Measurements from ENCODE around the gene CACNA1B. TPM values are rescaled to one million over a fixed set of nuclear protein-coding genes. Genes with fewer than 3 reads are reported as not detected.
A peak's percentile ranks its signal among the peaks of the same experiment; 100 is the strongest.

Gene CACNA1B
- total and polyA plus RNA-seq, 7 donors, result under 0.01 to 1.4 (median 0.55) TPM; not detected in 1

GRCh38 chr9:138051586-138052321 lies 174.2 kb downstream of the CACNA1B start:
- Histone ChIP-seq H3K9me3 (no peaks in the 10 kb centered on the region), H3K4me1 (no peaks in the 10 kb centered on the region), H3K4me3 (no peak overlapping the region), H3K36me3 (no peaks in the 10 kb centered on the region), H3K27ac (no peak overlapping the region), H3K27me3 (peaks cover 0 to 12% (median 0%) of the 10 kb centered on the region in 3 donors)
- peak; percentile 41 for DNase-seq
- WGBS, 2 donors, result 76 to 82% methylated on average over 15 of the region's 15 CpGs
- no peak for TF ChIP-seq CTCF (IDR thresholded peaks at IDR 0.05)
- TF ChIP-seq POLR2AphosphoS5 (IDR thresholded peaks at IDR 0.05), result no peak
- no peak for TF ChIP-seq POLR2A (IDR thresholded peaks at IDR 0.05)
- no peak for TF ChIP-seq EP300 (IDR thresholded peaks at IDR 0.05)
- intact Hi-C loops (cut with DNase I), result no loop called here

- Histone ChIP-seq H3K9me3 (no peaks in the 10 kb centered on the region), H3K4me1 (no peaks in the 10 kb centered on the region), H3K36me3 (no peaks in the 10 kb centered on the region), H3K4me3 (no peak overlapping the region), H3K27me3 (peaks cover 0 to 12% (median 0%) of the 10 kb centered on the region in 3 donors), H3K27ac (no peak overlapping the region)
- TF ChIP-seq EP300 (IDR thresholded peaks at IDR 0.05) (no peak), POLR2A (IDR thresholded peaks at IDR 0.05) (no peak), POLR2AphosphoS5 (IDR thresholded peaks at IDR 0.05) (no peak), CTCF (IDR thresholded peaks at IDR 0.05) (no peak)
- no peak for DNase-seq
- WGBS, 2 donors, result 90 to 92% methylated on average over 4 of the region's 4 CpGs
- intact Hi-C loops (cut with DNase I), result no loop called here
These were observed 174.7 kb downstream of the CACNA1B start for GRCh38 chr9:138052322-138052615.

GRCh38 chr9:138052635-138053320 lies 175.2 kb downstream of the CACNA1B start:
- intact Hi-C loops (cut with DNase I), result no loop called here
- Histone ChIP-seq H3K27me3 (peaks cover 0 to 12% (median 0%) of the 10 kb centered on the region in 3 donors), H3K36me3 (no peaks in the 10 kb centered on the region), H3K9me3 (no peaks in the 10 kb centered on the region), H3K4me3 (no peak overlapping the region), H3K4me1 (no peaks in the 10 kb centered on the region), H3K27ac (no peak overlapping the region)
- no peak for TF ChIP-seq EP300 (IDR thresholded peaks at IDR 0.05)
- no peak for TF ChIP-seq CTCF (IDR thresholded peaks at IDR 0.05)
- peak; percentile 38 for DNase-seq
- 73 to 80% methylated on average over 12 of the region's 12 CpGs for WGBS, 2 donors

- Histone ChIP-seq H3K9me3 (no peaks in the 10 kb centered on the region), H3K27me3 (peaks cover 0 to 12% (median 0%) of the 10 kb centered on the region in 3 donors), H3K4me1 (no peaks in the 10 kb centered on the region), H3K36me3 (no peaks in the 10 kb centered on the region), H3K4me3 (no peak overlapping the region), H3K27ac (no peak overlapping the region)
- intact Hi-C loops (cut with DNase I), result no loop called here
- TF ChIP-seq POLR2A (IDR thresholded peaks at IDR 0.05), result no peak
- no peak for DNase-seq
- 65 to 67% methylated on average over 7 of the region's 7 CpGs for WGBS, 2 donors
These were observed 175.8 kb downstream of the CACNA1B start for GRCh38 chr9:138053321-138053868.

- WGBS, 2 donors, result 54 to 59% methylated on average over 16 of the region's 16 CpGs
- TF ChIP-seq POLR2AphosphoS5 (IDR thresholded peaks at IDR 0.05) (no peak), CTCF (IDR thresholded peaks at IDR 0.05) (no peak), POLR2A (IDR thresholded peaks at IDR 0.05) (no peak), EP300 (IDR thresholded peaks at IDR 0.05) (no peak)
- intact Hi-C loops (cut with DNase I), result no loop called here
- Histone ChIP-seq H3K4me1 (no peaks in the 10 kb centered on the region), H3K27ac (no peak overlapping the region), H3K4me3 (no peak overlapping the region), H3K36me3 (no peaks in the 10 kb centered on the region), H3K27me3 (peaks cover 0 to 12% (median 0%) of the 10 kb centered on the region in 3 donors), H3K9me3 (no peaks in the 10 kb centered on the region)
- peak; percentile 39 for DNase-seq
These were observed 176.6 kb downstream of the CACNA1B start for GRCh38 chr9:138053996-138054752.

All from sigmoid colon (tissue), 7 donors.